Activated CD8-positive, alpha-beta T cell treated with anti-CD3 and anti-CD28 coated beads for 36 hours (primary cell): Measurements from ENCODE around the gene CALN1. TPM values are rescaled to one million over a fixed set of nuclear protein-coding genes. Genes with fewer than 3 reads are reported as not detected.

Experiments
- ATAC-seq: fragments of 200-7000 bp; cut with Tn5 transposase; one replicate; pipeline ENCODE4 v1.10.0; 2021; ENCODE audit warnings: mild to moderate bottlenecking, moderate library complexity
- CTCF ChIA-PET: fragments of 350-600 bp; sonication (Branson Sonifier 250); formaldehyde crosslinking; loops from one replicate; lab custom pipeline; 2021; ENCODE audit warnings: antibody characterized with exemption; lab: Charles Lee
- POLR2A ChIA-PET: fragments of 350-600 bp; sonication (Branson Sonifier 250); formaldehyde crosslinking; loops from one replicate; lab custom pipeline; 2021; ENCODE audit warnings: antibody characterized with exemption; lab: Charles Lee
- DNase-seq: peaks from one replicate; pipeline ENCODE4 v3.0.0-alpha.2; 2020
- H3K27ac Mint-ChIP-seq: one replicate; pipeline ENCODE4 v1.8.0; 2021; ENCODE audit warnings: mild to moderate bottlenecking, mixed read lengths
- H3K27me3 Mint-ChIP-seq: one replicate; pipeline ENCODE4 v1.8.0; 2021; ENCODE audit warnings: mixed read lengths
- H3K36me3 Mint-ChIP-seq: one replicate; pipeline ENCODE4 v1.8.0; 2021; ENCODE audit warnings: low read depth, mixed read lengths
- H3K4me1 Mint-ChIP-seq: one replicate; pipeline ENCODE4 v1.8.0; 2021; ENCODE audit warnings: low read depth, mixed read lengths
- H3K4me3 Mint-ChIP-seq: one replicate; pipeline ENCODE4 v1.8.0; 2021; ENCODE audit warnings: mild to moderate bottlenecking, moderate library complexity, mixed read lengths
- H3K9me3 Mint-ChIP-seq: one replicate; pipeline ENCODE4 v1.8.0; 2021; ENCODE audit warnings: mixed read lengths
- CTCF ChIP-seq: fragments of 200-600 bp; IDR thresholded peaks from one replicate; pipeline ENCODE4 v1.8.0; 2022; ENCODE audit warnings: antibody characterized with exemption, mild to moderate bottlenecking
- intact Hi-C: fragments of 100-400 bp; cut with micrococcal nuclease; formaldehyde crosslinking; loops from one replicate; pipeline ENCODE4 v1.10.0; 2022
- total RNA-seq, 2 experiments: library from RNA; stranded (reverse); gene quantifications; one replicate each; pipeline ENCODE4 v1.2.3, GENCODE V29; 2021

The CALN1 gene
- total RNA-seq, 2 experiments from 2014 or later: 0.02 to 0.16 TPM

- Mint-ChIP-seq H3K27ac (no peak overlapping the region), H3K36me3 (no peaks in the 10 kb centered on the region), H3K9me3 (no peaks in the 10 kb centered on the region), H3K4me3 (no peak overlapping the region), H3K27me3 (no peaks in the 10 kb centered on the region), H3K4me1 (no peaks in the 10 kb centered on the region)
- DNase-seq (no peak), ATAC-seq (no peak)
- POLR2A ChIA-PET: no interaction called here
- CTCF ChIA-PET: no interaction called here
- intact Hi-C loops: no loop called here
- TF ChIP-seq CTCF: no peak
These were observed 114.0 kb downstream of the CALN1 start for GRCh38 chr7:72298091-72298490.

GRCh38 chr7:72297636-72298035 lies 114.5 kb downstream of the CALN1 start:
- DNase-seq: no peak
- H3K4me3 Mint-ChIP-seq: no peak overlapping the region
- intact Hi-C loops: no loop called here
- ChIA-PET CTCF (no interaction called here), POLR2A (no interaction called here)
- H3K27ac Mint-ChIP-seq: no peak overlapping the region
- no peaks in the 10 kb centered on the region for H3K4me1 Mint-ChIP-seq
- no peak for ATAC-seq
- no peaks in the 10 kb centered on the region for H3K9me3 Mint-ChIP-seq
- TF ChIP-seq CTCF: no peak
- no peaks in the 10 kb centered on the region for H3K27me3 Mint-ChIP-seq
- no peaks in the 10 kb centered on the region for H3K36me3 Mint-ChIP-seq

GRCh38 chr7:72292794-72293193 lies 119.3 kb downstream of the CALN1 start:
- no peak for TF ChIP-seq CTCF
- ATAC-seq (no peak), DNase-seq (no peak)
- ChIA-PET POLR2A (no interaction called here), CTCF (no interaction called here)
- H3K27ac Mint-ChIP-seq: no peak overlapping the region
- no peaks in the 10 kb centered on the region for H3K36me3 Mint-ChIP-seq
- no peaks in the 10 kb centered on the region for H3K4me1 Mint-ChIP-seq
- H3K9me3 Mint-ChIP-seq: peaks cover 3% of the 10 kb centered on the region
- intact Hi-C loops: no loop called here
- no peaks in the 10 kb centered on the region for H3K27me3 Mint-ChIP-seq
- H3K4me3 Mint-ChIP-seq: no peak overlapping the region

GRCh38 chr7:72292118-72292517 lies 120.0 kb downstream of the CALN1 start:
- intact Hi-C loops: no loop called here
- no peaks in the 10 kb centered on the region for H3K36me3 Mint-ChIP-seq
- TF ChIP-seq CTCF: no peak

GRCh38 chr7:72286519-72286918 lies 125.6 kb downstream of the CALN1 start:
- Mint-ChIP-seq H3K27ac (no peak overlapping the region), H3K9me3 (peaks cover 6% of the 10 kb centered on the region), H3K4me1 (no peaks in the 10 kb centered on the region), H3K36me3 (no peaks in the 10 kb centered on the region), H3K4me3 (no peak overlapping the region), H3K27me3 (no peaks in the 10 kb centered on the region)
- intact Hi-C loops: no loop called here
- DNase-seq (no peak), ATAC-seq (no peak)
- ChIA-PET CTCF (no interaction called here), POLR2A (no interaction called here)
- no peak for TF ChIP-seq CTCF

More at GRCh38 chr7:72292118-72292517, 120.0 kb downstream of the CALN1 start:
- H3K27ac Mint-ChIP-seq: no peak overlapping the region
- H3K9me3 Mint-ChIP-seq: peaks cover 3% of the 10 kb centered on the region
- no peak overlapping the region for H3K4me3 Mint-ChIP-seq
- CTCF ChIA-PET: no interaction called here
- no peaks in the 10 kb centered on the region for H3K4me1 Mint-ChIP-seq
- no peaks in the 10 kb centered on the region for H3K27me3 Mint-ChIP-seq
- no peak for DNase-seq
- no peak for ATAC-seq
- POLR2A ChIA-PET: no interaction called here
